HG03039 (cell line): ENCODE results near the gene USP30.

Source experiments
- ATAC-seq: cut with Tn5 transposase; IDR thresholded peaks from one replicate; pipeline ENCODE4 v1.9.1; 2021; ENCODE audit warnings: mild to moderate bottlenecking, moderate library complexity; ENCODE audit not compliant: unreplicated experiment

The USP30 gene

GRCh38 chr12:109097435-109098182 is 45.2 kb downstream of the USP30 start, which contains the start of gene UNG:
Gene UNG (plus strand): TSS chr12:109097597. CDS start chr12:109097680, 83 bp downstream.
- peak; percentile 88 for ATAC-seq

- peak; percentile 20 for ATAC-seq
Measured at GRCh38 chr12:109098183-109098604, 45.8 kb downstream of the USP30 start.

GRCh38 chr12:109098651-109099050 is 46.3 kb downstream of the USP30 start:
- ATAC-seq: no peak

GRCh38 chr12:109099431-109100020 is 47.1 kb downstream of the USP30 start:
- no peak for ATAC-seq

GRCh38 chr12:109100741-109101140 is 48.4 kb downstream of the USP30 start:
- ATAC-seq: no peak

GRCh38 chr12:109102491-109102890 is 50.1 kb downstream of the USP30 start:
- ATAC-seq: no peak

GRCh38 chr12:109105176-109105575 is 52.8 kb downstream of the USP30 start:
- ATAC-seq: no peak

GRCh38 chr12:109109746-109110350 is 57.5 kb downstream of the USP30 start:
- no peak for ATAC-seq

GRCh38 chr12:109110988-109111495 is 58.7 kb downstream of the USP30 start:
- no peak for ATAC-seq

- ATAC-seq: no peak
Measured at GRCh38 chr12:109112720-109113465, 60.5 kb downstream of the USP30 start.

GRCh38 chr12:109113661-109114321 is 61.4 kb downstream of the USP30 start:
- no peak for ATAC-seq

- no peak for ATAC-seq
Measured at GRCh38 chr12:109114644-109115043, 62.3 kb downstream of the USP30 start.

- ATAC-seq: no peak
Measured at GRCh38 chr12:109115404-109115757, 63.0 kb downstream of the USP30 start.

GRCh38 chr12:109115758-109116610 is 63.6 kb downstream of the USP30 start, which contains the start of gene ACACB:
Gene ACACB (plus strand): TSS chr12:109116587. CDS start chr12:109139406, 22,819 bp downstream.
- ATAC-seq: no peak

GRCh38 chr12:109116611-109116949 is 64.2 kb downstream of the USP30 start:
- no peak for ATAC-seq

GRCh38 chr12:109120095-109120494 is 67.7 kb downstream of the USP30 start:
- no peak for ATAC-seq

- no peak for ATAC-seq
Measured at GRCh38 chr12:109120557-109120956, 68.2 kb downstream of the USP30 start.

GRCh38 chr12:109121346-109121880 is 69.0 kb downstream of the USP30 start:
- ATAC-seq: no peak

- ATAC-seq: no peak
Measured at GRCh38 chr12:109124878-109125648, 72.7 kb downstream of the USP30 start.
